Mesenchymal stem cell (in vitro differentiated cells and primary cell): ENCODE data around the gene MUC5B.

ENCODE experiments used
- DNase-seq: peaks from one replicate; pipeline ENCODE4 v3.0.0-alpha.2; 2013
- H2AFZ ChIP-seq: one replicate; pipeline ENCODE4 v1.6.1; 2013; ENCODE audit warnings: low read depth, mild to moderate bottlenecking, control low read depth, inconsistent platforms, low read length, moderate library complexity
- H2AK5ac ChIP-seq: 2 replicates; pipeline ENCODE4 v1.6.1; 2013; ENCODE audit warnings: low read length, moderate library complexity, mild to moderate bottlenecking, inconsistent platforms; ENCODE audit not compliant: severe bottlenecking
- H2BK120ac ChIP-seq: one replicate; pipeline ENCODE4 v1.6.1; 2013; ENCODE audit warnings: low read depth, mild to moderate bottlenecking, inconsistent platforms, low read length, moderate library complexity
- H2BK12ac ChIP-seq, 2 experiments: one replicate each; pipeline ENCODE4 v1.6.1; 2013; ENCODE audit warnings: inconsistent platforms in 2 of 2, low read length in 2 of 2, mild to moderate bottlenecking in 2 of 2, moderate library complexity in 2 of 2, control low read depth in 1 of 2
- H2BK15ac ChIP-seq: one replicate; pipeline ENCODE4 v1.6.1; 2013; ENCODE audit warnings: mild to moderate bottlenecking, low read depth, inconsistent platforms; ENCODE audit not compliant: poor library complexity, severe bottlenecking
- H2BK5ac ChIP-seq: 2 replicates; pipeline ENCODE4 v1.6.1; 2013; ENCODE audit warnings: low read depth, mild to moderate bottlenecking, low read length, control low read depth, inconsistent platforms; ENCODE audit not compliant: poor library complexity, severe bottlenecking
- H3K14ac ChIP-seq, 2 experiments: one replicate each; pipeline ENCODE4 v1.6.1; 2013; ENCODE audit warnings: inconsistent platforms in 2 of 2, low read length in 2 of 2, control low read depth in 1 of 2, mild to moderate bottlenecking in 1 of 2, moderate library complexity in 1 of 2
- H3K18ac ChIP-seq, 2 experiments: one replicate each; pipeline ENCODE4 v1.6.1; 2013; ENCODE audit warnings: inconsistent platforms in 2 of 2, low read length in 2 of 2, control low read depth in 1 of 2, low read depth in 1 of 2, mild to moderate bottlenecking in 1 of 2
- H3K23ac ChIP-seq, 2 experiments: one replicate each; pipeline ENCODE4 v1.6.1; 2013; ENCODE audit warnings: inconsistent platforms in 2 of 2, low read length in 2 of 2, mild to moderate bottlenecking in 2 of 2, moderate library complexity in 2 of 2, control low read depth in 1 of 2
- H3K27ac ChIP-seq: 2 replicates; pipeline ENCODE4 v1.5.1; 2013; ENCODE audit warnings: mild to moderate bottlenecking, moderate library complexity, low read length, control low read depth, inconsistent platforms; ENCODE audit not compliant: poor library complexity, severe bottlenecking
- H3K27me3 ChIP-seq, 2 experiments: 2 replicates each; pipeline versions ENCODE4 v1.6.1 to v1.7.0; 2013; ENCODE audit warnings: low read length in 2 of 2, mild to moderate bottlenecking in 2 of 2, moderate library complexity in 2 of 2, control low read depth in 1 of 2, inconsistent platforms in 1 of 2; ENCODE audit not compliant: control insufficient read depth in 1 of 2, insufficient read depth in 1 of 2
- H3K36me3 ChIP-seq, 2 experiments: 2 replicates each; pipeline versions ENCODE4 v1.6.1 to v1.7.0; 2013; ENCODE audit warnings: low read length in 2 of 2, control low read depth in 1 of 2, inconsistent platforms in 1 of 2, low read depth in 1 of 2, mild to moderate bottlenecking in 1 of 2; ENCODE audit not compliant: insufficient read depth in 2 of 2, control insufficient read depth in 1 of 2
- H3K4ac ChIP-seq, 2 experiments: one replicate each; pipeline ENCODE4 v1.6.1; 2013; ENCODE audit warnings: inconsistent platforms in 2 of 2, low read length in 2 of 2, mild to moderate bottlenecking in 2 of 2, moderate library complexity in 2 of 2, control low read depth in 1 of 2, low read depth in 1 of 2
- H3K4me1 ChIP-seq: 2 replicates; pipeline ENCODE4 v1.6.1; 2013; ENCODE audit warnings: low read depth, low read length, control low read depth; ENCODE audit not compliant: control insufficient read depth, insufficient read depth
- H3K4me2 ChIP-seq: 2 replicates; pipeline ENCODE4 v1.6.1; 2013; ENCODE audit warnings: low read length, mild to moderate bottlenecking, inconsistent platforms; ENCODE audit not compliant: poor library complexity, severe bottlenecking
- H3K4me3 ChIP-seq, 2 experiments: 2 replicates each; pipeline versions ENCODE4 v1.5.1 to v1.7.0; 2013; ENCODE audit warnings: low read length in 2 of 2, mild to moderate bottlenecking in 2 of 2, control low read depth in 1 of 2, low read depth in 1 of 2; ENCODE audit not compliant: insufficient read depth in 1 of 2
- H3K79me1 ChIP-seq: replicated peaks from 2 replicates; pipeline ENCODE4 v1.6.1; 2013; ENCODE audit warnings: mild to moderate bottlenecking, control low read depth, low read length, inconsistent platforms; ENCODE audit not compliant: poor library complexity, severe bottlenecking
- H3K9ac ChIP-seq: 2 replicates; pipeline ENCODE4 v1.7.0; 2013; ENCODE audit warnings: mild to moderate bottlenecking, low read length, moderate library complexity
- H3K9me3 ChIP-seq: 2 replicates; pipeline ENCODE4 v1.7.0; 2013; ENCODE audit warnings: mild to moderate bottlenecking, low read length; ENCODE audit not compliant: control insufficient read depth
- H4K8ac ChIP-seq: one replicate; pipeline ENCODE4 v1.6.1; 2013; ENCODE audit warnings: inconsistent platforms, mild to moderate bottlenecking, low read length, moderate library complexity
- H4K91ac ChIP-seq: one replicate; pipeline ENCODE4 v1.6.1; 2013; ENCODE audit warnings: mild to moderate bottlenecking, low read length, inconsistent platforms
- WGBS: methylation state at CpG from one replicate; pipeline ENCODE4 v1.1.7; 2013; ENCODE audit warnings: mixed read lengths; 5-methylcytosine and 5-hydroxymethylcytosine counted together

MUC5B gene

DNA sequence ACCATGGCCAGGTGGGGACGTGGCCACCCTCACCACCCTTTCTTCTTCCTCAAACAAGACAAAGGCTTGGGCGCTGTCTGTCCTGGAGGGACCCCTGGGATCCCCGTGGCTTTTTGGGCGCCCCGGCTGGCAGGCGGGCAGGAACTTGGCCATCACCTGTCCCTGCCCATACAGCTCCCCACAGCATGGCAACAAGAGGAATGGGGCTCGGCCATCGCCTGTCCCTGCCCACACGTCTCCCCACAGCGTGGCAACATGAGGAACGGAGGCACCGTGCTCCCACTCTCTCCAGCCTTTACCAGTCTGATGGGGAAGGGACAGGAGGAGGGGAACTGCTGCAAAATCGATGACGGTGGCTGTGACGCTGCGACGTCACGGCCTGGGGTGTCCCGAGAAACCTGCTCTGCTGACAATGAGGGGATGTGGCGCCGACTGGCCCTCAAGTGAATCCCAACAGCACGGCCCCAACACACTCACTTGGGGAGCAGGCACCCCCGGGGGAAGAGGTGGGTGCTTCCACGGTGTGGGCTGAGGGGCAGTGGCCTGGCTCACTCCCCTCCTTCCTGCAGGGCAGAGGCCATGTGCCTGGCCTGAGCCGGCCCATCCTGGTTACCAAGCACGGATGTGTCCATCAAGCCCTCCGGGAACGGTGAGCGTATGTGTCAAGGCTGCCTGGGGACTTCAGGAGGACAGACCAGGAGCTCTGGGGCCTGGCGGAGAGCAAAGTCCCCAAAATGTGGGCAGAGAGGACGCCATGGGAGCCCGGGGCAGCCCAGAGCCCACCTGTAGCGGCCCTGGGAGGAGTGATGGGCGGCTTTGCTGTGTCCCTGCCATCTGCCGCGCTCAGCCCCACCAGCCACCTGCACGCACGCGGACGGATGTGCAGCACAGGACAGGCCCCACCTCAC is 56.2 kb downstream of the MUC5B start:
- Histone ChIP-seq H3K27ac (no peak overlapping the region), H3K23ac (no peak overlapping the region), H3K4ac (no peak overlapping the region), H3K14ac (no peak overlapping the region), H2BK120ac (no peak overlapping the region), H3K4me3 (no peak overlapping the region), H3K9ac (no peak overlapping the region), H2BK15ac (no peak overlapping the region), H3K36me3 (peaks cover 83 to 88% of the 10 kb centered on the region in 2 experiments), H3K79me1 (peaks cover 60% of the 10 kb centered on the region), H4K91ac (no peak overlapping the region), H3K18ac (no peak overlapping the region), H2BK5ac (no peak overlapping the region), H3K4me2 (no peak overlapping the region), H3K9me3 (no peaks in the 10 kb centered on the region), H3K4me1 (peaks cover 10% of the 10 kb centered on the region), H2AK5ac (no peak overlapping the region), H2BK12ac (no peak overlapping the region), H4K8ac (no peak overlapping the region), H2AFZ (no peak overlapping the region), H3K27me3 (no peaks in the 10 kb centered on the region)
- 98% methylated on average over 40 of the region's 40 CpGs for WGBS
- no peak for DNase-seq

GRCh38 chr11:1279674-1280055 is 56.8 kb downstream of the MUC5B start:
- Histone ChIP-seq H3K36me3 (peaks cover 85% of the 10 kb centered on the region in 2 experiments), H3K79me1 (peaks cover 60% of the 10 kb centered on the region), H3K23ac (no peak overlapping the region), H2BK120ac (no peak overlapping the region), H4K91ac (no peak overlapping the region), H4K8ac (no peak overlapping the region), H3K9ac (no peak overlapping the region), H3K9me3 (no peaks in the 10 kb centered on the region), H3K4ac (no peak overlapping the region), H2AFZ (no peak overlapping the region), H3K4me1 (peaks cover 8% of the 10 kb centered on the region), H2BK15ac (no peak overlapping the region), H2BK5ac (no peak overlapping the region), H3K18ac (no peak overlapping the region), H3K4me2 (no peak overlapping the region), H2BK12ac (no peak overlapping the region), H3K27me3 (no peaks in the 10 kb centered on the region), H3K14ac (no peak overlapping the region), H3K27ac (no peak overlapping the region), H3K4me3 (no peak overlapping the region), H2AK5ac (no peak overlapping the region)
- no peak for DNase-seq
- WGBS, result 98% methylated on average over 14 of the region's 14 CpGs

DNA sequence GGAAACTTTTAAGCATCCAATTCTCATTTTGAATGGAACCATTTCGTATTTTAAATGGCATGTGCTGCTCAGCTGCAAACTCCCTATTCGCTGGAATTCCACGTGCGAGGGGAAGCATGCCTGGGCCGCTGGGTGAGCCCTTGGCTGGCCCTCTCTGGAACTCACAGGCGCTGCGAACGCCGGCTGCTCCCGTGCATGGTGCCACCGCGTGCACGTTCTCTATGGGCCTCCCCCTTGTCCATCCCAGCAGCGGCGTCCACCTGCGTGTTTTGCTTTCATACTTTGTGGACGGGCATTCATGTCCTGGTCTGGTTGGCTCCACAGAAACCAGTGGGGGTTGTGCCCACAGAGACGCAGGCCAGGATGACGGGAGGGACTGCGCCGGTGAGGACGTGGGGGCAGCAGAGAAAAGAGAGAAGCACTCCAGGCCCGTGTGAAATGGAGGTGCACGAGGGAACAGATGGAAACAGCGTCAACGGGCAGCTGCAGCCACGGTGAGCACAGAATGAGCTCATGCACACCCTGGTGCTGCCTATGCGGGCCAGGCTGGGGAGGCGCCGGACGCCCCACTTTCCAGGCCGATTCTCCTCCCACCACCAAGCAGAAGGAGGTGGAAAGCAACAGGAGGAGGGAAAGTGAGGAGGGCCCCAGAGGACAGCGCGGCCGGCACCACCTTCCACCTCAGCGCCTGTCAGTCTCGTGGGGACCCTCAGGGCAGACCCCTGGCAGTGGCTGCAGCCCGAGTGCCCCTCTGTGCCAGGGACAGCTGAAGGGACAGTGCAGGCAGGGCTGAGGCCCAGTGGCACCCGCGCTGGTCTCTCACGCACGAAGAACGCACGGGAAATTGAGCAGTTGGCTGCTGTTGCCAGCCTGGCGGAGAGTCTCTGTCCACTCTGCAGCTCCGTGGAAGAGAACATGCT is 57.5 kb downstream of the MUC5B start:
- peaks cover 62% of the 10 kb centered on the region for H3K79me1 ChIP-seq
- H3K36me3 ChIP-seq, result peaks cover 86 to 87% of the 10 kb centered on the region in 2 experiments
- H2AK5ac ChIP-seq, result no peak overlapping the region
- no peak overlapping the region for H3K9ac ChIP-seq
- no peak overlapping the region for H2AFZ ChIP-seq
- H4K8ac ChIP-seq, result no peak overlapping the region
- H3K18ac ChIP-seq, result no peak overlapping the region
- H2BK12ac ChIP-seq, result no peak overlapping the region
- DNase-seq, result no peak
- H2BK15ac ChIP-seq, result no peak overlapping the region
- no peak overlapping the region for H3K4me3 ChIP-seq
- H3K27ac ChIP-seq, result no peak overlapping the region
- no peak overlapping the region for H2BK120ac ChIP-seq
- no peak overlapping the region for H3K4me2 ChIP-seq
- no peak overlapping the region for H3K4ac ChIP-seq
- 97% methylated on average over 43 of the region's 46 CpGs for WGBS
- H3K14ac ChIP-seq, result no peak overlapping the region
- peaks cover 7% of the 10 kb centered on the region for H3K4me1 ChIP-seq
- no peaks in the 10 kb centered on the region for H3K27me3 ChIP-seq
- H3K9me3 ChIP-seq, result no peaks in the 10 kb centered on the region
- no peak overlapping the region for H4K91ac ChIP-seq
- no peak overlapping the region for H2BK5ac ChIP-seq
- H3K23ac ChIP-seq, result no peak overlapping the region
